ENCODE results near the gene UNC13A.

Gene UNC13A

GRCh38 chr19:17645339-17645963 lies 42.7 kb downstream of the UNC13A start:
- no peak for ATAC-seq
- TF ChIP-seq ZFP30 (CRISPR knock-in tag; IDR thresholded peaks at IDR 0.05), result no peak
- no peak for TF ChIP-seq ZNF8 (CRISPR knock-in tag; IDR thresholded peaks at IDR 0.05)
- no peak for TF ChIP-seq CSRNP3 (CRISPR knock-in tag; IDR thresholded peaks at IDR 0.05)
- TF ChIP-seq ZC3H10 (CRISPR knock-in tag; IDR thresholded peaks at IDR 0.05), result no peak
- TF ChIP-seq, protein P1, sequence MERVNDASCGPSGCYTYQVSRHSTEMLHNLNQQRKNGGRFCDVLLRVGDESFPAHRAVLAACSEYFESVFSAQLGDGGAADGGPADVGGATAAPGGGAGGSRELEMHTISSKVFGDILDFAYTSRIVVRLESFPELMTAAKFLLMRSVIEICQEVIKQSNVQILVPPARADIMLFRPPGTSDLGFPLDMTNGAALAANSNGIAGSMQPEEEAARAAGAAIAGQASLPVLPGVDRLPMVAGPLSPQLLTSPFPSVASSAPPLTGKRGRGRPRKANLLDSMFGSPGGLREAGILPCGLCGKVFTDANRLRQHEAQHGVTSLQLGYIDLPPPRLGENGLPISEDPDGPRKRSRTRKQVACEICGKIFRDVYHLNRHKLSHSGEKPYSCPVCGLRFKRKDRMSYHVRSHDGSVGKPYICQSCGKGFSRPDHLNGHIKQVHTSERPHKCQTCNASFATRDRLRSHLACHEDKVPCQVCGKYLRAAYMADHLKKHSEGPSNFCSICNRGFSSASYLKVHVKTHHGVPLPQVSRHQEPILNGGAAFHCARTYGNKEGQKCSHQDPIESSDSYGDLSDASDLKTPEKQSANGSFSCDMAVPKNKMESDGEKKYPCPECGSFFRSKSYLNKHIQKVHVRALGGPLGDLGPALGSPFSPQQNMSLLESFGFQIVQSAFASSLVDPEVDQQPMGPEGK (CRISPR knock-in tag; IDR thresholded peaks at IDR 0.05; ENCODE audit: borderline replicate concordance), result no peak
- no peak for TF ChIP-seq TCF4 (CRISPR knock-in tag; IDR thresholded peaks at IDR 0.05; ENCODE audit: borderline replicate concordance)
- TF ChIP-seq ZFP3 (CRISPR knock-in tag; IDR thresholded peaks at IDR 0.05), result no peak

- ATAC-seq, result no peak
- TF ChIP-seq OSR1 (CRISPR knock-in tag; IDR thresholded peaks at IDR 0.05) (no peak), CSRNP3 (CRISPR knock-in tag; IDR thresholded peaks at IDR 0.05) (no peak)
Measured at GRCh38 chr19:17642656-17643055, 45.5 kb downstream of the UNC13A start.

DNA sequence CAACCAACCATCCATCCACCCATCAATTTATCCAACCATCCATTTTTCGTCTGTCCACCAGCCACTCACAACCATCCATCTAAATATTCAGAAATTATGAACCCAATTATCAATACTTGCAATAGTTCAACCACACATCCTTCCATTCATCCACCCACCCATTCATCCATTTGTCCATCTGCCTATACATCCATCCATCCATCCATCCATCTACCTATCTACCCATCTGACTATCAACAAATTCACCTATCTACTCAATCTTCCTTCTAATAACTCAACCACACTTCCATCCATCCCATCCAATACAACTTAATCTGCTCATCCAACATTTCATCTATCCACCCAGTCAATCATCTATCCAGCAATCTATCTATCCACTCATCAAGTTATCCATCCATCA lies 46.3 kb downstream of the UNC13A start:
- no peak for ATAC-seq
- TF ChIP-seq ZFP3 (CRISPR knock-in tag; IDR thresholded peaks at IDR 0.05) (no peak), OSR1 (CRISPR knock-in tag; IDR thresholded peaks at IDR 0.05) (no peak), ESRRG (CRISPR knock-in tag; IDR thresholded peaks at IDR 0.05) (no peak), ISL1 (CRISPR knock-in tag; IDR thresholded peaks at IDR 0.05) (no peak), TSHZ2 (CRISPR knock-in tag; IDR thresholded peaks at IDR 0.05) (no peak), CSRNP3 (CRISPR knock-in tag; IDR thresholded peaks at IDR 0.05) (no peak), SNAI2 (CRISPR knock-in tag; IDR thresholded peaks at IDR 0.05) (no peak), ARNTL (CRISPR knock-in tag; IDR thresholded peaks at IDR 0.05; ENCODE audit: borderline replicate concordance, low read depth) (no peak), RARB (CRISPR knock-in tag; IDR thresholded peaks at IDR 0.05) (no peak)
- TF ChIP-seq, protein P2, sequence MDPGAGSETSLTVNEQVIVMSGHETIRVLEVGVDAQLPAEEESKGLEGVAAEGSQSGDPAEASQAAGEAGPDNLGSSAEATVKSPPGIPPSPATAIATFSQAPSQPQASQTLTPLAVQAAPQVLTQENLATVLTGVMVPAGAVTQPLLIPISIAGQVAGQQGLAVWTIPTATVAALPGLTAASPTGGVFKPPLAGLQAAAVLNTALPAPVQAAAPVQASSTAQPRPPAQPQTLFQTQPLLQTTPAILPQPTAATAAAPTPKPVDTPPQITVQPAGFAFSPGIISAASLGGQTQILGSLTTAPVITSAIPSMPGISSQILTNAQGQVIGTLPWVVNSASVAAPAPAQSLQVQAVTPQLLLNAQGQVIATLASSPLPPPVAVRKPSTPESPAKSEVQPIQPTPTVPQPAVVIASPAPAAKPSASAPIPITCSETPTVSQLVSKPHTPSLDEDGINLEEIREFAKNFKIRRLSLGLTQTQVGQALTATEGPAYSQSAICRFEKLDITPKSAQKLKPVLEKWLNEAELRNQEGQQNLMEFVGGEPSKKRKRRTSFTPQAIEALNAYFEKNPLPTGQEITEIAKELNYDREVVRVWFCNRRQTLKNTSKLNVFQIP (CRISPR knock-in tag; IDR thresholded peaks at IDR 0.05; ENCODE audit: borderline replicate concordance, low read depth), result no peak
- TF ChIP-seq, protein P1 (CRISPR knock-in tag; IDR thresholded peaks at IDR 0.05; ENCODE audit: borderline replicate concordance), result no peak
